ENCODE results near the gene STK39. TPM values are rescaled to one million over a fixed set of nuclear protein-coding genes. Genes with fewer than 3 reads are reported as not detected.

Gene STK39
- polyA plus RNA-seq, 2 of the 4 experiments (the other 2 are of a cell fraction), result 14.2 to 27.2 TPM

- Histone ChIP-seq H3K9me3 (no peaks in the 10 kb centered on the region), H3K4me1 (peaks cover 26% of the 10 kb centered on the region), H3K27ac (no peak overlapping the region; a peak in 1 of 6 replicates), H3K4me3 (no peak overlapping the region), H3K4me2 (no peak overlapping the region)
- ChIA-PET CTCF (interaction anchor here (1.0 to 2.2 kb wide), 2 partner anchors 9 to 71 kb away, joined by 4 to 5 read pairs; no protein-coding TSS in a partner anchor), POLR2A (no interaction called here)
- FAIRE-seq, result no peak
- 73% methylated on average over 7 of the region's 7 CpGs for WGBS (ENCODE audit: missing lambda C conversion rate)
- ATAC-seq, result no peak
- no peak for TF ChIP-seq MYC (IDR thresholded peaks at IDR 0.05; ENCODE audit: borderline replicate concordance, low read length)
- no peak for TF ChIP-seq RCOR1 (IDR thresholded peaks at IDR 0.05; ENCODE audit: low read depth, low read length)
- no peak for TF ChIP-seq HMGXB4 (CRISPR knock-in tag; IDR thresholded peaks at IDR 0.05; ENCODE audit: borderline replicate concordance)
- no peak for TF ChIP-seq MAFK (IDR thresholded peaks at IDR 0.05; ENCODE audit: partially characterized antibody)
- no peak for TF ChIP-seq ESRRA (IDR thresholded peaks at IDR 0.05; ENCODE audit: borderline replicate concordance, low read length)
- no peak for TF ChIP-seq RFX5 (IDR thresholded peaks at IDR 0.05)
- TF ChIP-seq BHLHE40 (IDR thresholded peaks at IDR 0.05; ENCODE audit: low read depth, low read length), result no peak
- no peak for TF ChIP-seq SMC3 (IDR thresholded peaks at IDR 0.05)
- no peak for TF ChIP-seq GATA3 (IDR thresholded peaks at IDR 0.05; ENCODE audit: borderline replicate concordance)
- TF ChIP-seq REST (IDR thresholded peaks at IDR 0.05), result no peak
- no peak for TF ChIP-seq POLR2A (IDR thresholded peaks at IDR 0.05; ENCODE audit: low read length)
- no peak for TF ChIP-seq PHF8 (IDR thresholded peaks at IDR 0.05; ENCODE audit: borderline replicate concordance, low read depth)
- no peak for TF ChIP-seq CHD4 (IDR thresholded peaks at IDR 0.05; ENCODE audit: borderline replicate concordance)
- TF ChIP-seq HOXB5 (CRISPR knock-in tag; IDR thresholded peaks at IDR 0.05), result no peak
- no peak for TF ChIP-seq HOXB13 (CRISPR knock-in tag; IDR thresholded peaks at IDR 0.05; ENCODE audit: low read depth)
- DNase-seq (ENCODE audit: low read depth in 1 of 2, low spot score in 1 of 2), result no peak
Observed at GRCh38 chr2:168190590-168191336, 56.6 kb downstream of the STK39 start.

- ChIA-PET POLR2A (no interaction called here), CTCF (interaction anchor here (1.3 to 2.2 kb wide), 2 partner anchors 9 to 71 kb away, joined by 3 to 5 read pairs; no protein-coding TSS in a partner anchor)
- H3K4me2 ChIP-seq, result peak overlapping the region; percentile 50
- no peaks in the 10 kb centered on the region for H3K9me3 ChIP-seq
- TF ChIP-seq EP300 (IDR thresholded peaks at IDR 0.05) (no peak), NPAS2 (CRISPR knock-in tag; IDR thresholded peaks at IDR 0.05; ENCODE audit: borderline replicate concordance) (no peak), ATOH8 (CRISPR knock-in tag; IDR thresholded peaks at IDR 0.05; ENCODE audit: low read depth) (no peak), BCL3 (IDR thresholded peaks at IDR 0.05) (no peak), HEYL (CRISPR knock-in tag; IDR thresholded peaks at IDR 0.05) (no peak)
- WGBS (ENCODE audit: missing lambda C conversion rate), result 60% methylated on average over 9 of the region's 9 CpGs
- H3K27ac ChIP-seq, result peak overlapping the region in 1 of 2 experiments; percentile 46; a peak in 2 of 6 replicates
- H3K4me1 ChIP-seq, result peaks cover 33% of the 10 kb centered on the region
- FAIRE-seq (no peak), DNase-seq (ENCODE audit: low read depth in 1 of 2, low spot score in 1 of 2) (peak; percentile 19 to 23), ATAC-seq (peak; percentile 79 to 90; a peak in 5 of 6 replicates)
- H3K4me3 ChIP-seq, result no peak overlapping the region
Observed at GRCh38 chr2:168189835-168190569, 57.4 kb downstream of the STK39 start.

All from A549 (cell line).